SKM-1 (cell line): ENCODE results near the gene SPTBN4.
"Not testable (repeated sequence)": the region's sequence is repeated elsewhere in the genome, so short reads cannot be mapped to it uniquely, and the experiment has no call there.

ENCODE experiments used
- DNase-seq: peaks from one replicate; lab custom pipeline; 2025; ENCODE audit not compliant: unreplicated experiment; lab: John Stamatoyannopoulos, UW

SPTBN4 gene

DNA sequence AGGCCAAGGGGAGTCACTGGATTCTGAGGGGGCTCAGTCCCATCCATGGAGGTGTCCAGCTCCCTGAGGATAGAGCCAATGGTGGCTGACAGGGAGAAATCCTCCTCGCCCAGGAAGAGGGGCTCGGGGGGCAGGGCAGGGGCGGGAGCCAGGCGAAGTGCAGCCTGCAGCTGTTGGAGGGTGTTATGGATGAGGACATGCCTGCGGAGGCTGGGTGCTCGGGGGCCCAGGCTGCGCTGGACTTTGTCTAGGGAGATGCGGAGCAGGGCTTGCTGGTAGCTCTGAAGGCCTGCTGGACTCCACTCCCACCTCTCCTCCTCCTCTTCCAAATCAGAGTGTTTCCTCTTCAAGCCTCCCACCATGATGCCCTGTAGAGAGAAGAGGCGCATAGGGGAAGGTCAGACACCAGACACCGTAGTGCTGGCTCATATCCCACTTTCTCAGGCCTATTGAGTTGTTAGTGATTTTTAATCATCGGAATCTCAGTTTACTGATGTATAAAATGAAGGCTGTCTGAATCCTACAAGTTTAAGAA, 25.0 kb upstream of the SPTBN4 start:
- no peak for DNase-seq

DNA sequence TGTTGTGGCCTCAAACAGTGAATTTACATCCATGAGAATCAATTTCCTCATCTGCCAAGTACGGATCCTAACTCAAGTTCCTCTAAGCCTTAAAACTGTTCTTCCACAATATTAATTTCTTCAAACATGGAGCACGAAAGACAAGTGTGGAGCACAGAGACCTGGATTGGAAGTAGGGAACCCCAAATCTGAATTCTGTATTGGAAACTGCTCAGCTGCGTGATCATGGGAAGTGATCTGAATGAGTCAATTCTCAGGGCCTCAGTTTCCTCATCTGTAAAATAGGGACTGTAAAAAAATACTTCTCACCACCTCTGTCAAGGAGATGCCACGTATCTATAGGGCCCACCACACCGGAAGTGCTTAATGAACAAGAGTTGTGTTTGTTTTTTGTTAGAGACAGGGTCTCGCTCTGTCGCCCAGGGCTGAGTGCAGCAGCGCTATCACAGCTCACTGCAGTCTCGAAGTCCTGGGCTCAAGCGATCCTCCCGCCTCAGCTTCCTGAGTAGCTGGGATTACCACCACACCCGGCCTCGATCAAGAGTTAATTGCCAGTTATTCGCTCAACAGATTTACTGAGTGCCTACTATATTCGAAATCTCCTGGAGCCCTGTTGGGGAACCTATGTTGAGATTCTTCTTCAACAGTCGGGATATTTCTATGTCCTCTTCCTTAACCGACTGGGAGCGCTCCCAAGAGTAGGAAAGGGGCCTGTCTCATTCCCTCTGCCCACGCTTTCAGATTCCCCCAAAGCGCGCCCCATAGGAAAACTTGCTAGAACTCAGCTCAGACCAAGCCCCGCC, 24.3 kb upstream of the SPTBN4 start:
- no peak for DNase-seq

DNA sequence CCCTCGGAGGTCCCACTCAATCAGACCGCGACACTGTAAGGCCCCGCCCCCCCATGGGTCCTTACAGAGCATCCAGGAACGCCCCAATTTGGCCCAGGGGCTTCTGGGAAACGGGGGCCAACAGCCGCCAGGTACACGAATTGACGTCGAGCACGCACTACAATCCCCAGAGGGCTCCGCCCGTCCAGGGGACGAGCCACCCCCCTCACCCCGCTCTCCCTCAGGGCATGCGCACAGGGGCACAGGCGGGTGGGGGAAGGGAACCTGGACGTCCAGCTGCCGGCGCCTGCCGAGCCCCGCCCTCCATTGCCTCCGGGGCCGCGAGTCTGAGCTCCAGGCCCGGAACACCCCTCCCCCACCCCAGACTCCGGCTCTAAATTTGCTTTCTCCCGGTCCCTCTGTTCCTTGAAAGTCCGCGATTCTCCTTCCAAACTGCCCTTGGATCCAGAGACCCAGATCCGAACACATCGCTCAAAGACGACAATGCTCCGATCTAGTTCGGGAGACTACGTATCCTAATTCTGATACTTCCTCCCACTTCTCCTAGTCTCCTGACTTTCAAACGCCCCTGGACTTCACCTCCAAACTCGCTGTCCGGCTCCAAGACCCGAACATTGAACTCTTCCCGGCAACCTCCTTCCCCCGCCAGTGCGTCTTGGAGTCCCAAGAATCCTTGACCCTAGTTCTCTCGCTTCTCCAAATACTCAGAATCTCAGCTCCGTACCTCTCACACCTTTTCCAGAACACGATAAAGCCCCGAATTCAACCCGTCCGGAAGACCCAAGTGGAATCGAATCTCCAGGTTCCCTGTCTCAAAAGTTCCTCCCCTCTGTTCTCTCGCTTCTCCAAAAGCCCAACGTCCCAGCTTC, 23.4 kb upstream of the SPTBN4 start:
- DNase-seq = peak; percentile 99

DNA sequence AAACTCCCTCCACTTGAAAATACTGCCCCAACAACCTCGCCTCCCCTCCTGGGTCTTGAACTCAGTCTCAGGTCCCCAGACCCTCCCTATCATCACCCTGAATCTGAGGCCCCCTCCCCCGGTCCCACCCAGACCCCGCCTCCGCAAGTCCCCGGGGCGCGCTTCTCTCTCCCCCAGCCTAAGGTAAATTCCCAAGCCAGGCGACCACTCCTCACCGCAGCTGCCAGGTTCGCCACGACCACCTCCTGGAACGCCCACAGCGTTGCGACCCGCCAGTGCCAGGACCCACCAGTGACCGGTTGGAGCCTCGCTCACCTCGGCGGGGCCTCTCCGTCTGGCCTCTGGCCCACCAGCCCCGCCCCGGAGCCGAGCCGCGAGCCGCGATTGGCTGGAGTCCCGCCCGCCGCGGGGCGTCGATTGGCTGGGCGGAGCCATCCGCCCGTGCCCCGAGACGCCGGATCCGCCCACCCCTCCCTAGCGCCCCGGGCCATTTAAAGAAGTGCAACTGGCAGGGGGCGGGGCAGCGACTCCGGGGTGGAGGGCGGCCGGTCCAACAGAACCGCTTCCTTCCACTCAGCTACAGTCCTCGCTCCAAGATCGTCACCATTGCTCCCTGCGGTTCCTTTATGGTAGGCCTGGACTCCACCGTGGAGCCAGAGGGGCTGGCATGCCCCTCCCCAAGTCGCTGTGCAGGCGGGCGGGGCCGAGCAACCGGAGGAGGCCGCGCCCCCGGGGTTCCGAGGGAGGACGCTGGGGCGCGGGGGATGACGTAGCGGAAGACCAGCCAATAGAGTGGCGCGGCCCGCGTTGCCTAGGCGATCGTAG, 22.6 kb upstream of the SPTBN4 start, which contains the start of gene SERTAD3:
SERTAD3 (minus strand) TSS at position 336 of the 825 bp plus-strand sequence. CDS start 2,255 bp downstream, outside the sequence.
- DNase-seq = peak; percentile 93

DNA sequence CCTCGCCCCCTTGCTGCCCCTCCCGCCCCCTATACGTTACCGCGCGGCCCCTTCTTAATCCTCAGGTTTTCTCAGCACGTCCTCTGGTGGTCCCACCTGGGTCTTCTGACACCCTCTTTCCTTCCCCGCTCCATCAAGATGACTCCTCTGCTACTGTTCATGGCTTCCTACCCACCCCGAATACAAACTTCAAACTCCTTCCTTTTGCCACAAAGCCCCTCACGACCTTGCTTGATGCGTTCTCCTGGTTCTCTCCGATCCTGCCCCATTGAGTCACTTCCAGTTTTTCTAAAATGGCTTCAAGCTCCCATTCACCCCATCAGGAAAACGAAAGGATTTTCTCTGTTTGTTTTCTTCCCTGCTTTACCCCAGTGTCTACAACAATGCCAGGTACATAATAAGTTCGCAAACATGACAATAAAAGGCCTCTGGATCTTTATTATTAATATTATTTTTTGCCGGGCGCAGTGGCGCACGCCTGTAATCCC, 21.9 kb upstream of the SPTBN4 start:
- no peak for DNase-seq

DNA sequence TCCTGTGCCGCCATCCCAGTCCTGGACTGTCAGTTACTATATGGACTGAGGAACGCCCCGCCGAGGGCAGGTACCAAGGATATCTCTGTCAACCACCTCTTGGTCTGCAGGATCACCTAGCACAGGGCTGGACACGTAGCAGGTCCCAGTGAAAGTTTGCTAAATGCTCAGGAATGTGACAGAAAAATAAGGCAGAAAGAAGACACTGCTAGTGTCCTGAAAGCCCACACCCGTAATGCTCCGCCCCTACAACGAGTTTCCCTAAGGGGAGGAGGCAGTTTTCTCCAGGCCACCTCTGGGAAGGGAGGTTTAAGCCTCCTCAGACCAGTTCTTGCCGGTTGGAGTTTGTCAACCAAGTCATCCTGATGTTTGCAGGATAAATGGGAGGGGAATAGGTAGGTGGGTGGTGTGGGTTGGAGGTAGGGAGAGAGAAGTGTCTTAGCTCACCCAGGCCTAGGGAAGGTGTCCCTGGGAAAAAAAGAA, 21.0 kb upstream of the SPTBN4 start:
- DNase-seq = no peak

DNA sequence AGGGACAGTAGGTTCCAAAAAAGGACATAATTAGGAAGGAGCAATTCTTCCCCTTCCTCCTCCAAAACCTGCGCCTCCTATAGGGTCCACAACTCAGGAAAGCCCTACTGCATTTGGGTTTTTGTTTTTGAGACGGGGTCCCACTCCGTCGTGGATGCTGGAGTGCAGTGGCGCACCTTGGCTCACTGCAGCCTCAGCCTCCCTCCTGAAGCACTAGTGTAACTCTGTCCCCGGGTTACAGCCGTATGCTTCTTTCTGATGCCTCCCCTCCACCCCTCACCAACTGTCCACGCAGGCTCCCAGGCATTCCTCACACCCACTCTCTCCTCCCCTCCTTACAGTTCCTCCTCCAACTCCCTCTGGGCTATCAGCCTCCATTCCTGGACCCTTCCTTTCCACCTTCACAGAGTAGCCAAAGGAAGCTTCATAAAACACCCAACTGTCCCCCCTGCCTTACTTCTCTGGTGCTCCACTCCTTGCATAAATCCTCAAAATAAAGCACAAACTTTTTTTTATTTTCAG, 20.5 kb upstream of the SPTBN4 start:
- no peak for DNase-seq

DNA sequence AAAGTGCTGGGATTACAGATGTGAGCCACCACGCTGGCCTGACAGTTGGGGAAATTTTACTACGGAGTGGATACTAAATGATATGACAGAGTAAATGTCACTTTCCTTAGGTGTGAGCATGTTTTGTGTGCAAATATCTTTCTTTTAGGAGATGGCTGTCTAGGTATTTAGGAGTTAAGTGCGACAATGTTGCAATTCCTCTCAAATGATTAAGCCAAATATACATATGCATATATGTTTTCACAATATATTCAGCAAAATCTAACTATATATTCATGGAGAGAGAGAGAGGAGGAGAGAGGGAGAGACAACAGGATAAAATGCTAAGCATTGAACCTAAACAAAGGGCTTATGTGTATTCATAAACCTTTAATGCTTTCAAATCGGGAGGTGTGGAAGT, 17.3 kb upstream of the SPTBN4 start:
- no peak for DNase-seq

DNA sequence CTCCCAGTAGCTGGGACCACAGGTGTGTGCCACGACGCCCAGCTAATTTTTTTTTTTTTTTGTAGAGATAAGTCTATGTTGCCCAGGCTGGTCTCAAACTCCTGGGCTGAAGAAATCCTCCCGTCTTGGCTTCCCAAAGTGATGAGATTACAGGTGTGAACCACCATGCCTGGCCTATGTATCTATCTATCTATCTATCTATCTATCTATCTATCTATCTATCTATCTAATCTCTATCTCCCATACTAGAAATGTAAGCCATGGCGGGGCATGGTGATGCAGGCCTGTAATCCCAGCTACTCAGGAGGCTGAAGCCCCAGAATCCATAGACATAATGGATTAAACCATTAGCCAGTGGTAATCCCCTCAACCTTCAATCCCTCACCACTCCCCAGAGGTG, 16.1 kb upstream of the SPTBN4 start:
- DNase-seq = no peak

DNA sequence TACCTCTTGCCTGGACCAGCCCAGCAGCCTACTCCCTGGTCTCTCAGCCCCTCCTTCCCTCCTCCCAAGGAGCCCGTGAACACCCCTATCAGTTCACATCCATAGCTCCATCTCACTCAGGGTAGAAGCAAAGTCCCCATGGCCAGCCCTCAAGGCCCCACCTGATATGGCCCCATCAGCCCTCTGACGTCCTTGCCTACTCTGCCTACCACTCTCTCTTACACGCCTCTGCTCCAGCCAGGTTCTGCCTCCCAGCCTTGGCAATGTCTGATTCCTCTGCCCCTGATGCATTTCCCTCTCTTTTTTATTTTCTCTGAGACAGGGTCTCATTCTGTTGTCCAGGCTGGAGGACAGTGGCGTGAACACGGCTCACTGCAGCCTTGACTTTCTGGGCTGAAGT, 14.8 kb upstream of the SPTBN4 start:
- DNase-seq = no peak

DNA sequence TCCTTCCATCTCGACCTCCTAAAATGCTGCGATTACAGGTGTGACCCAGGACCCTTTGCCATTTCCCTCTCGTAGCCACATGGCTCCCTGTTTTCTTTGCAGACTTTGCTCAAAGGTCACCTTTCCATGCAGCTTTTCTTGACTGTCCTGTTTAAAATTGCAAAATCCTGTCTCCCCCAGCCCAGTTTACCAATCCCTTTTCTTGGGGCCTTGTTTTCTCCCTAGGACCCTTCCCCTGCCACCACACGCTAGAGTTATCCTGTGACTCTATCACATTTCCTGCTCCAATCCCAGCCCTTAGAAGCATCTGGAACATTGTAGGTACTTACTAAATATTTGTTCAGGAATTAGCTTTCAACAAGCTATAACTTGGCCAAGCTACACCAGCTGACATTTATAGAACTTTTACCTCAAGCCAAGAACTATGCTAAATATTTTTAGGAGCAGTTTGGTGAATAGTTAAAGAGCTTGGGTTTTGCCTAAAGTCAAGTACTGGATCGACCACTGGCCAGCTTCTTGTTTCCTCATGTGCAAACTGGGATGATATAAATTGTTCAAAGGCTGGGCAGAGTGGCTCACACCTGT, 13.6 kb upstream of the SPTBN4 start:
- no peak for DNase-seq

DNA sequence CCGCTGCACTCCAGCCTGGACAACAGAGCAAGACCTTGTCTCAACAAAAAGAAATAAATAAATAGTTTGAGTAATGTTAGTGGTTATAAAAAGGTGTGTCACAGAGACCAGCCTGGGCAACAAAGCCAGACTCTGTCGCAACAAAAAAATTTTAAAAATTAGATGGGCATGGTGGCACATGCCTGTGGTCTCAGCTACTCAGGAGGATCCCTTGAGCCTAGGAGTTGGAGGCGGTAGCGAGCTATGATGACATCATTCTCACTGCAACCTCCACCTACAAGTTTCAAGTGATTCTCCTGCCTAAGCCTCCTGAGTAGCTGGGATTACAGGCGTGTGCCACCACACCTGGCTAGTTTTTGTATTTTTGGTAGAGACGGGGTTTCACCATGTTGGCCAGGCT, 12.9 kb upstream of the SPTBN4 start:
- not testable (repeated sequence) for DNase-seq

DNA sequence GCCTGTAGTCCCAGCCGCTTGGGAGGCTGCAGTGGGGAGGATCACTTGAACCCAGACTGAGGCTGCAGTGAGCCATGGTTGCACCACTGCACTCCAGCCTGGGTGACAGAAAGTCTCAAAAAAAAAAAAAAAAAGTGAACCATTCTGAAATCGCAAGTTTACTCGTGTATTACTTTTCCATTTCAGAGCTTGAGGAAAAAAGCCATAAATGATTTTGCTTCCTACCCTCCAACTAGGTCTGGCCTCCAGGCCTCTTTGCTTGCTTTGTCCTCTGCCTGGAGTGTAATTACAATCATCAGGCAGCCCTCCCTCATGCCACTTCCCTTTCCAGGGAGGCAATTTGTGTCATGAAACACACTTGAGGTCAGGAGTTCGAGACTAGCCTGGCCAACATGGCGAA, 9.8 kb upstream of the SPTBN4 start:
- DNase-seq = no peak

DNA sequence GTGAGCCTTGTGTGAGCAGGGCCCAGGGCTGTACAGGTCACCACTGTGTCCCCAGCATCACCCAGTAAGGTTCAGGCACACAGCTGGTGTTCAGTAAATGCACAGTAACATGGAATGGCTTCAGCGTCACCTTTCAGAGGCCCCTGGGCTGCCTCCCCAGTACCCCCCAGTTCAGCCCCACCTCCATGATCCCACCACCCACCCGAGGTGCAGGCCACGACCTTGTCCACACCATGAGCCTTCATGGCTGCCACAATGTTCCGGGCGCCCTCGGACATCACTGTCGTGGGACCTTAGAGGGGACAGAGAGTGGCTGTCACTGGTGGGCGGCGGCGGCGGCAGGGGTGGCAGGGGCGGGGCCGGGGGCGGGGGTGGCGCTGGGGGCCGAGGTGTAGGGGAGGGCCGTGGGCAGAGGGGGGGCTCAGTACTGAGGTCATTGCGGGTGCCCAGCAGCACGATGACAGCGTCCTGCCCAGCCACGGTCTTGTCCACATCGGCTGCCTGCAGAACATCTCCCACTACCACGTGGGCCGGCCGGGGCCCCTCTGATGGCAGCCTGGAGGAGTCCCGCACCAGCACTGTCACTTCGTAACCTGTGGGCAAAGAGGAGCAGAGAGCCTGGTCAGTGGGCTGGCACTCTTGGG, 8.7 kb upstream of the SPTBN4 start:
- no peak for DNase-seq

DNA sequence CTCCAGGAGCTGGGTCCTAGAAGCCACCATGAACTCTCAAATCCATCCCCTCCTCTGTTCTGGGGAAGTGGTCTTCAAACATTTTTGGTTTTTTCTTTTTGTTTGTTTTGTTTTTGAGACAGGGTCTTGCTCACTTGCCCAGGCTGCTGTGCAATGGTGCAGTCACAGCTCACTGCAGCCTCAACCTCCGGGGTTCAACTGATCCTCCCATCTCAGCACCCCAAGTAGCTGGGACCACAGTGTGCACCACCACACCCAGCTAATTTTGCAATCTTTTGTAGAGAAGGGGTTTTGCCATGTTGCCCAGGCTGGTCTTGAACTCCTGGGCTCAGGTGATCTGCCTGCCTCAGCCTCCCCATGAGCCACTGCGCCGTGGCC, 8.2 kb upstream of the SPTBN4 start:
- no peak for DNase-seq

DNA sequence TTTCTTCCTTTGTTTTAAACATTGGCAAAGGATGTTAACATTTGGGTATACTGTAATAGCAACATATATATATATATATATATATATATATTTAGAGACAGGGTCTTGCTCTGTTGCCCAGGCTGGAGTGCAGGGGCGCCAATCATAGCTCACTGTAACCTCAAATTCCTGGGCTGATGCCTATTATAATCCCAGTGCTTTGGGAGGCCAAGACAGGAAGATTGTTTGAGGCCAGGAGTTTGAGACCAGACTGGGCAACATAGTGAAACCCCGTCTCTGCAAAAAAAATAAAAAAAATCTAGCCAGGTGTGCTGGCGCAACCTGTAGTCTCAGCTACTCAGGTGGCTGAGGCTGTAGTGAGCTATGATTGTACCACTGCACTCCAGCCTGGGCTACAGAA, 6.6 kb upstream of the SPTBN4 start:
- no peak for DNase-seq

DNA sequence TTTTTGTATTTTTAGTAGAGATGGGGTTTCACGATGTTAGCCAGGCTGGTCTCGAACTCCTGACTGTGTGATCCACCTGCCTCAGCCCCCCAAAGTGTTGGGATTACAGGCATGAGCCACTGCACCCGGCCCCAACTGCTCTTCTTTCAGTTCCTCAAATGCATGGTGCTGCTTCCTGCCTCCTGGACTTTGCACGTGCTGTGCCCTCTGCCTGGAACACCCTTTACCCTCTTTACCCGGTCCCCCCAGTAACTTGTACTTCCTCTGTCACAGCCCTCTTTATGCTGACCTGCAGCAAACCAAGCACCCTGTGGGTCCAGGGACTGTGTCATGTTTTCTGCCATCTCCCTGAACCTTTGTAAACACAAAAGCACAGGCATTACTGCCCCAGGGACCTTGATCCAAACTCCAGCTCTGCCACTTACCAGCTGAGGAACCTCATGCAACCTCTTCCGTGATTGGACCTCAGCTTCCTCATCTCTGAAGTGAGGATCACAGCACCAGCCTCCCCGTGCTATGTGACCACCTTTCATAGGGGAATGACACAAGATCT, 5.1 kb upstream of the SPTBN4 start:
- peak; percentile 79 for DNase-seq

DNA sequence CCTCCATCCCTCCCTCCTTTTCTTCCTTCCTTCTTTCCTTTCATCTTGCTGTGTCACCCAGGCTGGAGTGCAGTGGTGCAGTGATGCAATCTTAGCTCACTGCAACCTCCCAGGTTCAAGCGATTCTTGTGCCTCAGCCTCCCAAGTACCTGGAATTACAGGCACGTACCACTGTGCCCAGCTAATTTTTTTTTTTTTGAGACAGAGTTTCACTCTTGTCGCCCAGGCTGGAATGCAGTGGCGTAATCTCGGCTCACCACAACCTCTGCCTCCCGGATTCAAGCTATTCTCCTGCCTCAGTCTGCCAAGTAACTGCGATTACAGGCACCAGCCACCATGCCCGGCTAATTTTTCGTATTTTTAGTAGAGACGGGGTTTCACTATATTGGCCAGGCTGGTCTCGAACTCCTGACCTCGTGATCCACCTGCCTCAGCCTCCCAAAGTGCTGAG, 3.2 kb upstream of the SPTBN4 start:
- DNase-seq = not testable (repeated sequence)
